HPDE6-E6E7 (cell line): ENCODE results near the gene PAWR.

Experiments used
- DNase-seq: peaks from one replicate; pipeline ENCODE4 v3.0.0; 2011; ENCODE audit warnings: missing footprints; ENCODE audit errors: extremely low spot score

The PAWR gene

DNA sequence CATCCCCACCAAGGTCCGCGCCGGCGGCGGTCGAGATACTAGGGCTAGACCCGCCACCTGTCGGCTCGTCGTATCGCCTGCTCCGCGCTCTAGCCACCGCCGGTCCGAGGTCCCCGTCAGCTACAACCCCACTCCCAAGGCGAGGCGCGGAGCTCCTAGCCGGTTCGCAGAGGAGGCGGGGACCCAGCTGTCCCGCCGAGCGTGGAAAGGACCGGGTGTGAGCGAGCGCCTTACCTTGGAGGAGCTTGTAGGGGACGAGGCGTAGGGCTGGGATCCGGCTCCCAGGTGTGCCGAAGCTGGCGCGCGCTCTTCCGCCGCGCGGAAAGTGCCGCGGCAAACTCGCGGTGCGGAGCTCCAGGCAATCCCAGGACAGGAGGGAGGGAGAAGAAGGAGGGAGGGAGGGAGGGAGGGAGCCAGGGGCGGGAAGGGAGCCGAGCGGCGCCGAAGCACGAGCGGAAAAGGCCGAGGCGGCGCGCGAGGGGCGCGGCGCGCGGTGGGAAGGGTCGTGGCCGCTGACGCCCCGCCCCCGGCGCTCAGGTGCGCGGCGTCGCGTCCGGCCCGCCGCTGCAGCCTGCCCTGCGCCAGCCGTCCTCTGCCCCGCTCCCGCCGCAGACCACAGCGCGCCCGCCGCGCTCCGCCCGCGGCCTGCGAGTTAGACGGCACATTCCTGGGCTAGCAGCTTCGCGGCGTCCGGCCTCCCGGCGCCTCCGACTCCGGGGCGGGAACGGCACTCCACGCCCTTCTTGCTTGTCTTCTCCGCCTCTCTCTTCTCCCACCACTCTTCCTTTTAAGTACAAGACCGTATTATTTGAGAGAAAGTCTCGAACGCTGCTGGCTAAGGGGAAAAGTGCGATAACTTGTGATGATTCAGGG is at the start of gene PAWR:
Gene PAWR, minus strand, starts transcription at position 327 of the 873 bp plus-strand sequence. CDS start 720 bp downstream, outside the sequence.
- DNase-seq = peak; percentile 32

DNA sequence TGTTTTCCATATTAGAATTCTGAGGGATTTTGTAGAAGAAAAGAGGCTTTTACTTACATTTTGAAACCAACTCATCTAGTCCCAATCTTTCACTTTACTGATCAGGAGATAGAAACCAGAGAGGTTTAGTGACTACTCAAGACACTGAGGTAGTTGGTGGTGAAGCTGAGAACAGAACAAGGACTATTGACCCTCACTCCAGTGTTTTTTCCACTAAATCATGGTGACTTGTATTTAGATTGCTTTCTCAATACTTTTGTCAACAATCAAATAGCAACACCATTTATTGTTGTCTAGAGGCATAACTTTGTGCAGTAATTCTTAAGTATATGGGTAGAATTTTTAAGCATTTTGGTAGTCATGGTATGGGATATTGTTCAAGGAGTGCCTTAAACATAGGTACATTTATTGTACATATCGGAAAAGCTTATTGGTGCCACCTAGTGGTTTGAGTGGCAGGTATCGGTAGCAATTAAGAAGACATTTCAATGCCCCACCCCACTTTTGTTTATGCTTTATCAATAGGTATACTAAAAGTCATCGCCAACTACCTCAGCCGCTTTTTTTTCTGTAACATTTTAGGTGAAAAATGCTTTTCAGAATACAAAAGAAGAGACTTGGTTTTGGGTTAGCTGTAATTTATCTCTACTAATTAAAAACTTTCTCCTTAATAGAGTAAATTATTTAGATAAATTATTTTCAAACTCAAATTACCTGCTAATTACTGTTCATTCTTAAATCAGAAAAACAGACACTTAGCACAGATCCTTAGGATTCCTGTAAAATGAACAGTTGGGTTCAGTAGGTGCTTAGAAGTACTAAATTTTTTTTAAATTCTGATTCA is 47.3 kb upstream of the PAWR start:
- DNase-seq = peak; percentile 50

DNA sequence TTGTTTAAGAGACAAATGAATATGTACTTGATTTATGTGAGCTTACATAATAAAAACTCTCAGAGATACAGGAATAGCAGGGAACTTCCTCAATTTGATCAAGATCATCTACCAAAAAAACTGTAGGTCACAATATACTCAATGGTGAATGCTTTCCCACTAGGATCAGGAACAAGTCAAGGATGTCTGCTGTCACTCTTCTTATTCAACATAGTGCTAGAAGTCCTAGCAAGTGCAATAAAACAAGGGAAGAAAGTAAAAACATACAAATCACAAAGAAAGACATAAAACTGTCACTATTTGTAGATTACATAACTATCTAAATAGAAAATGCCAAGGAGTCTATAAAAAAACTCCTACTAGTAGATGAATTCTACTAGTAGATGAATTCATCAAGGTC is 41.9 kb upstream of the PAWR start:
- DNase-seq = no peak

DNA sequence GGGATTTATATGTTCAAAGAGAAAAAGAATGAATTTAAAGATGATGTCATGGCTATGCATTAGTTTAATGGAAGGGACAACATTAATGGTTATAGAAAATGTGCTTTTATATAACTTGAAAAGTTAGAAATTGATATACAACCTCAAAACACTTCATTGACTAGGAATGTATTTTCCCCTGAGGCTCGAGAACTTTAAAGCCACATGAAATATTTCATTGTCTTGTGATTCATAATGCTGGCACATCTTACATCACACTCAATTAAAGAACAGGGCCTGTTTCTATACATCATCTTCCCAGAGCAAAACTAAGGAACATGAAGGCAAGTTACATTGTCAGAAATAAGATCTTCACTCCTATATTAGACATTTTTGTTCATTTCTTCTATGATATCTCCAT is 35.2 kb upstream of the PAWR start:
- peak; percentile 72 for DNase-seq

- no peak for DNase-seq
These were observed 26.2 kb upstream of the PAWR start for GRCh38 chr12:79717006-79717405.

DNA sequence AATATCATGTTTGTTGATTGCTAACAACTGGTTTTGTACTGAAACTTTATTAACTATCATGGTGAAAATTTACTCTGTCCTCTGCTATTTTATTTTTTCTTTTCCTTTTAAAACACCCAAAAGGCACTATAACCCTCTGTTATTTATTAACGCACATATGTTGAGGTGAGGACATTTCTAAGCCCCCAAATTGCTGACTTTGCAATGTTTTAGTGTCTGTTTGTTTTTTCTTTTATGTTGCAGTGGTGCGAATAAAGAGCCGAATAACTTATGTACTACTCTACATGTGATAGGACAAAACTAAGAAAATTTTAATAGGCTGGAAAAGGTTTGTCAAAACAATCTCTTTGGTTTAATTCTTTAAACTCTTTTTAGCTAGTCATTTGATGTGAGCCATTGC is 24.5 kb upstream of the PAWR start:
- DNase-seq = no peak

GRCh38 chr12:79710707-79711483 is 20.1 kb upstream of the PAWR start:
- DNase-seq = no peak

GRCh38 chr12:79707830-79708229 is 17.1 kb upstream of the PAWR start:
- no peak for DNase-seq

GRCh38 chr12:79706676-79707075 is 15.9 kb upstream of the PAWR start:
- DNase-seq = no peak

GRCh38 chr12:79706156-79706555 is 15.4 kb upstream of the PAWR start:
- DNase-seq = peak; percentile 19

GRCh38 chr12:79698966-79699365 is 8.2 kb upstream of the PAWR start:
- DNase-seq = no peak

- no peak for DNase-seq
These were observed 5.7 kb upstream of the PAWR start for GRCh38 chr12:79696416-79696815.

DNA sequence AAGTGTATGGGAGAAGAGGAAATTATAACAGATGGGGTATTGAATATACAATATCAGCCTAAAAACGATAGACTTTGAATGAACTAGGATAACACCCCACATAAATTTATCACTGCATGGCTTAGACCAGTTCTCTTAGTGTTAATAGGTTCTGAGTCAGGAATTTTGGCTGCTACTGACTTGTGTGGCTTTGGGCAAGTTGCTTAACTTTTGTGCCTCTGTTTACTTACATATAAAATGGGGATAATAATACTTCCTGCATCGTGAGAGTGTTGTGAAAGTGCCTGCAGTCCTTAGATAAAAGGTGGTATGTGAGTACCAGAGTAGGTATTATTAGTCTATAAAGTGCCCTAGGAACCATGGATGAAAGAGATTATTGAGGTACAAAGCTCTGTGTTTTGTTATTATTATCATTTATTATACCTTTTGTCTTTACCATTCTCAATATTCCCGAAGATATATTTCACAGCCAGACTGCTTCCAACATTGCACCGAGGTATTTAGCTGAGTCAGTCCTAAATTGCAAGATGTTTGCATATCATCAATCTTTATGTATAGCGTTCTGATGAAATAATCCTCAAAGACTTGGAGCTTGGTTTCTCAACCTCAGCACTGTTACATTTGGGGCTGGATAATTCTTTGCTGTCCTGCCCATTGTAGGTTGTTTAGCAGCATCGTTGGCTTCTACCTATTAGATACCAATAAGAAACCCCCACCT is 2.3 kb upstream of the PAWR start:
- DNase-seq = no peak

GRCh38 chr12:79691511-79692248 is 916 bp upstream of the PAWR start:
- DNase-seq = peak; percentile 58

DNA sequence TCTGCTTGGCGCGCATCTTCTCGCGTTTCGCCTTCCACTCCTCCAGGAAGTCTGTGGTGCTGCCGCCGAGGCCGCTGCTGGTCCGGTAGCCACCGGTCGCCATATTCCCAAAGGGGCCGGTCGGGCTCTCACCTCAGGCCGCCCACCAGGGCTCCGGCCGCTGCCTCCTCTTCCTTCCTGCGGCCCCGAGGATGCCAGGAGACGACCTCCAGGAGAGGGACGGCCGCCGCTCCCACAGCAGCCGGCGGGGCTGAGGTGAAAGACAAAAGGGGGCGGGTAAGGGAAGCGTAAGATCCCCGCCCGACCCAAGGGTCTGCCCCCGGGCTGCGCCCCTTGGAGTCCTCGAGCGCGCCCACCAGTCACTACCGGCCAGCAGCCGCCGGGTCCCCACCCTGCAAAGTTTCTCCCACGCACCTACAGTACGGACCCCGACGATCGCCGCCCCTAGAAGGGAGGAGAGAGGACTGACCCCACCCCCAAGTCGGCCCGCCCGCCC is 574 bp downstream of the PAWR start:
- no peak for DNase-seq

DNA sequence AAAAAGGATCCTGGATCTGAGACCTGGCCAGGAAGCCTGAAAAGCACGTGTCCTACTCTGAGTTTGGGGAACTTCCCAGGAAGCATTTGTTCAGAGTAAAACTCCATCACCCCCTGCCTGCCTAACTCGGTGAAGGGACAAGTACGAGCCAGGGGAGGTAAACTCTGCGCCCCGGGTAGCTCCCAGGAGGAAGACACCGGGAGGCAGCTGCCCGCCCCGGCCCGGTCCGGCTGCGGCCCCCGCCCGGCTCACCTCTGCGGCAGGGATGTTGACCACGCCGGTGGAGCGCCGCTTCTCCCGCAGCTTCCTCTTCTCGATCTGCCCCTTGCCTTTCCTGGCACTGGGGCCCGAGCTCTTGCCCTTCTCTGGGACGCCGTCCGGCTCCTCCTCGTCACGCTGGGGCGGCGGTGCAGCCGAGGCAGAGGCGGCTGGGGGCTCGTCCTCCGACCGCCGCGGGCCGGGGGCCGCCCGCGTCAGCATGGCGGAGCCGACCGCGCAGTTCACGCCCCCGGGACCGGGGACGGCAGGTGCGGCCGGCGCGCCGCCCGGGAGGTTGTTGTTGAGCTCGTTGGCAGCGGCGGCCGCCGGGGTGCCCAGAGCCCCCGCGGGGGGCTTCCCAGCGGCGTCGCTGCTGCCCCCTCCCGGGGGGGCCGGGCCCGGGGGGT is 1.2 kb downstream of the PAWR start:
- peak; percentile 10 for DNase-seq

- no peak for DNase-seq
These were observed 1.7 kb downstream of the PAWR start for GRCh38 chr12:79689061-79689476.

DNA sequence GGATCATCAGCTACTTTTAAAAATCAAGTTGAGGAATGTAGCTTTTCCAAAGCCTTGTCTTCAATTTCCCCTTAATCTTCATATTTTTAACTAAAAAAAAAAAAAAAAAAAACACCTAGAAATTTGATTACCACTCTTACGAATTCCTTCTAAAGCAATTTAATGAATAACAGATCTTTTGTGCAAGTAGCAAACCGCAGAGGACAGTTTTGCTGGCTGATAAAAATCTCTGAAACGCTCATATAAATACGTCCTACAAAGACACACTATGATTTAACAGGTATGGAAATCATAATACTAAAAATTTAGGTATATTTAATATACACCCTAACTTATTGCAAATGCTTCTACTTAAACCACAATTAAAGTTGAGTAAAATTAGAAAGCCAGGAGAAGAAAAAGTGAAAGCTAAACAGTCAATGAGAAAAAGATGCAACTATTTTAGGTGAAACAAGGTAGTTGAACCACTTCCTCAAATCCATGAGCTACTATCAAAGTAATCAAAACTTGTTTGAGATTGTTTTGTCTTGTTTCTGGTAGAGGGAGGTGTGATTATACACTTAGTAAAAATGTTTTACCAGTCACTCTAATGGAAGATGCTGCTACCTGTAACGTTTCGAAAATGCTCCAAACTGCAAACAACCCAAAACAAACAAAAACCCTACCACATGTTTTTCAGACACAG is 2.2 kb downstream of the PAWR start:
- no peak for DNase-seq

DNA sequence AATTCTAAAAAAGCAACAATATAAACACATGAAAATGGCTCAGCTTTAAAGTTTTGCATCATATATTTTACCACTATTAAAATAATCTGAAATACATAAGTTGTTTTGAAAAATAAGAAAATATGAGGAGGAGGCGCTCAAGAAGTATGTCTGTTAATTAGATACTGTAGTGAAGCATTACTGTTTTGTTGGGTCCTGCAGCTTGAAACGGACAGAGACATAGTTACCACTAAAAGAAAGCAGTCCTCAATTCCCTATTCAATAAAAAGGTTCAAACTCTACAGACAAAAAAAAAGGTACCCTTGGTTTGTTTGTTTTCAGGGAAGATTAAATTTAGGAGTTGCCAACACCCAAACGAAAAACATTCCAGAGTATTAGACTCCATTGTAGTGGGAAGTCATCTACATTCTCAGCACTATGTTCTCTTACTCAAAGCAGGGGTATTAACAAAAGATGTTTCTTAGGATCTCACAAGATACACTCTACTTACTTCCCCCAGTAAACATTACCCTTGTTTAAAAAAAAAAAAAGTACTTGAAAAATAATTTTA is 3.0 kb downstream of the PAWR start:
- DNase-seq = no peak
